H1 (cell line): Measurements from ENCODE around the gene CEACAM16. TPM values are rescaled to one million over a fixed set of nuclear protein-coding genes. Genes with fewer than 3 reads are reported as not detected.

Experiments used
- CTCF ChIA-PET: fragments of 300-600 bp; sonication (Branson Sonifier 250); formaldehyde crosslinking; loops from one replicate; lab custom pipeline; 2021; ENCODE audit not compliant: partially characterized antibody; lab: Charles Lee
- POLR2A ChIA-PET: fragments of 300-600 bp; sonication (Branson Sonifier 250); formaldehyde crosslinking; loops from one replicate; lab custom pipeline; 2021; ENCODE audit warnings: inconsistent platforms; ENCODE audit not compliant: partially characterized antibody; lab: Charles Lee
- DNase-seq, 2 experiments: peaks; one replicate each; pipeline versions ENCODE4 v3.0.0 to v3.0.0-alpha.2; 2010 to 2022; ENCODE audit warnings: low spot score in 2 of 2, low read depth in 1 of 2, mixed read lengths in 1 of 2
- FAIRE-seq: peaks from 2 replicates; lab custom pipeline; 2011; peaks lifted over from hg19 to GRCh38; lab: Jason Lieb, UNC
- H2AFZ ChIP-seq: 2 replicates; pipeline ENCODE4 v1.8.1; 2012; ENCODE audit warnings: low read length, inconsistent platforms
- H2AK5ac ChIP-seq: 2 replicates; pipeline ENCODE4 v1.6.1; 2013; ENCODE audit warnings: low read depth, low read length
- H2BK120ac ChIP-seq: replicated peaks from 2 replicates; pipeline ENCODE3; 2013; ENCODE audit warnings: low read depth, low read length, inconsistent platforms
- H2BK12ac ChIP-seq: 2 replicates; pipeline ENCODE4 v1.6.1; 2013; ENCODE audit warnings: low read depth, low read length
- H2BK15ac ChIP-seq: 2 replicates; pipeline ENCODE4 v1.6.1; 2013; ENCODE audit warnings: low read length
- H2BK20ac ChIP-seq: 2 replicates; pipeline ENCODE4 v1.6.1; 2013; ENCODE audit warnings: low read length
- H2BK5ac ChIP-seq: 2 replicates; pipeline ENCODE4 v1.6.1; 2013; ENCODE audit warnings: low read depth, low read length
- H3K14ac ChIP-seq: 2 replicates; pipeline ENCODE4 v1.6.1; 2013; ENCODE audit warnings: inconsistent platforms; ENCODE audit not compliant: insufficient read length
- H3K18ac ChIP-seq: 2 replicates; pipeline ENCODE4 v1.6.1; 2013; ENCODE audit warnings: low read length; ENCODE audit errors: extremely low read depth
- H3K23ac ChIP-seq: 2 replicates; pipeline ENCODE4 v1.6.1; 2013; ENCODE audit warnings: inconsistent platforms; ENCODE audit not compliant: insufficient read length
- H3K23me2 ChIP-seq: 2 replicates; pipeline ENCODE4 v1.6.1; 2013; ENCODE audit warnings: low read depth, low read length
- H3K27ac ChIP-seq: 2 replicates; pipeline ENCODE4 v1.6.1; 2011; ENCODE audit warnings: low read depth, low read length, inconsistent platforms
- H3K27me3 ChIP-seq, 4 experiments: replicated peaks in 1 of 4; 1 replicate in 1 of 4; 2 replicates in 3 of 4; pipeline versions ENCODE4 v1.6.1 to v1.8.1; 2011 to 2013; ENCODE audit warnings: low read length in 3 of 4, mild to moderate bottlenecking in 3 of 4, inconsistent platforms in 2 of 4, mixed read lengths in 2 of 4, moderate library complexity in 1 of 4; ENCODE audit not compliant: control insufficient read depth in 3 of 4, insufficient read depth in 3 of 4; ENCODE audit errors: extremely low read depth in 1 of 4
- H3K36me3 ChIP-seq, 4 experiments: 2 replicates each; pipeline versions ENCODE4 v1.6.1 to v1.8.1; 2011 to 2013; ENCODE audit warnings: mild to moderate bottlenecking in 4 of 4, low read length in 3 of 4, moderate library complexity in 2 of 4, control low read depth in 1 of 4, inconsistent platforms in 1 of 4; ENCODE audit not compliant: insufficient read depth in 4 of 4, control insufficient read depth in 2 of 4
- H3K4ac ChIP-seq: replicated peaks from 2 replicates; pipeline ENCODE3; 2013; ENCODE audit warnings: low read length, low read depth, mixed read lengths, inconsistent platforms; ENCODE audit not compliant: insufficient read length
- H3K4me1 ChIP-seq, 4 experiments: replicated peaks in 1 of 4; 1 replicate in 1 of 4; 2 replicates in 3 of 4; pipeline versions ENCODE4 v1.6.1 to v1.8.1; 2011 to 2013; ENCODE audit warnings: low read length in 3 of 4, inconsistent platforms in 2 of 4, mixed read lengths in 1 of 4; ENCODE audit not compliant: insufficient read depth in 4 of 4, control insufficient read depth in 3 of 4
- H3K4me2 ChIP-seq, 2 experiments: 2 replicates each; pipeline versions ENCODE4 v1.6.1 to v1.8.1; 2011 to 2013; ENCODE audit warnings: low read depth in 2 of 2, low read length in 2 of 2, control low read depth in 1 of 2, inconsistent platforms in 1 of 2, mild to moderate bottlenecking in 1 of 2; ENCODE audit not compliant: insufficient read depth in 1 of 2
- H3K4me3 ChIP-seq, 4 experiments: fragments of 200-600, 300-600 bp in 1 of 4; sonication (generic), shearing (Covaris generic), sonication (Bioruptor Twin) in 1 of 4; 2 replicates each; pipeline versions ENCODE4 v1.5.1 to v1.8.1; 2011 to 2016; ENCODE audit warnings: low read length in 4 of 4, low read depth in 3 of 4, control low read depth in 2 of 4, inconsistent platforms in 2 of 4, mild to moderate bottlenecking in 2 of 4, mixed read lengths in 1 of 4, moderate library complexity in 1 of 4; ENCODE audit not compliant: insufficient read depth in 2 of 4; ENCODE audit errors: extremely low read depth in 1 of 4
- H3K56ac ChIP-seq: replicated peaks from 2 replicates; pipeline ENCODE3; 2013; ENCODE audit warnings: low read depth, mild to moderate bottlenecking, mixed read lengths, low read length, inconsistent platforms; ENCODE audit not compliant: insufficient read length
- H3K79me1 ChIP-seq: 2 replicates; pipeline ENCODE4 v1.6.1; 2013; ENCODE audit warnings: low read depth, low read length, control low read depth
- H3K79me2 ChIP-seq, 2 experiments: 2 replicates each; pipeline versions ENCODE4 v1.6.1 to v1.8.1; 2012 to 2013; ENCODE audit warnings: low read length in 2 of 2, mild to moderate bottlenecking in 2 of 2, inconsistent platforms in 1 of 2; ENCODE audit not compliant: insufficient read depth in 2 of 2, control insufficient read depth in 1 of 2
- H3K9ac ChIP-seq, 4 experiments: replicated peaks in 1 of 4; 1 replicate in 1 of 4; 2 replicates in 3 of 4; pipeline versions ENCODE4 v1.6.1 to v1.8.1; 2011 to 2013; ENCODE audit warnings: low read depth in 3 of 4, low read length in 3 of 4, control low read depth in 2 of 4, mild to moderate bottlenecking in 2 of 4, moderate library complexity in 2 of 4, inconsistent platforms in 1 of 4; ENCODE audit errors: extremely low read depth in 1 of 4
- H3K9me3 ChIP-seq, 2 experiments: 2 replicates each; pipeline versions ENCODE4 v1.6.1 to v1.8.1; 2012 to 2013; ENCODE audit warnings: mild to moderate bottlenecking in 2 of 2, moderate library complexity in 2 of 2, control low read depth in 1 of 2, inconsistent platforms in 1 of 2, low read depth in 1 of 2, low read length in 1 of 2, mixed read lengths in 1 of 2; ENCODE audit not compliant: insufficient read depth in 2 of 2
- H4K20me1 ChIP-seq, 2 experiments: replicated peaks in 1 of 2; 2 replicates each; pipeline versions ENCODE3 to v1.8.1; 2011 to 2013; ENCODE audit warnings: inconsistent platforms in 2 of 2, low read length in 2 of 2, mild to moderate bottlenecking in 1 of 2; ENCODE audit not compliant: insufficient read depth in 2 of 2, control insufficient read depth in 1 of 2
- H4K5ac ChIP-seq: 2 replicates; pipeline ENCODE4 v1.6.1; 2013; ENCODE audit warnings: low read length, low read depth, mixed read lengths, inconsistent platforms; ENCODE audit not compliant: insufficient read length
- H4K8ac ChIP-seq: 2 replicates; pipeline ENCODE4 v1.8.0; 2013; ENCODE audit warnings: mild to moderate bottlenecking, moderate library complexity, low read length, inconsistent platforms; ENCODE audit not compliant: insufficient read depth; ENCODE audit errors: extremely low read depth
- H4K91ac ChIP-seq: replicated peaks from 2 replicates; pipeline ENCODE3; 2013; ENCODE audit warnings: low read length, mixed read lengths, inconsistent platforms; ENCODE audit not compliant: insufficient read length
- BACH1 ChIP-seq: IDR thresholded peaks from 2 replicates; pipeline ENCODE4 v1.6.1; 2012; ENCODE audit warnings: low read length, improper control_type of control experiment
- BCL11A ChIP-seq, 2 experiments: IDR thresholded peaks; one replicate each; pipeline ENCODE4 v1.6.1; 2011; ENCODE audit warnings: low read depth in 2 of 2, low read length in 2 of 2, mild to moderate bottlenecking in 2 of 2
- CBX5 ChIP-seq: fragments of 300-800, 300-1000 bp; sonication (generic); IDR thresholded peaks from 2 replicates; pipeline ENCODE4 v1.7.1; 2016; ENCODE audit warnings: antibody characterized with exemption, low read length, low read depth
- EGR1 ChIP-seq: IDR thresholded peaks from 2 replicates; pipeline ENCODE4 v1.6.1; 2011; ENCODE audit warnings: low read depth, low read length, borderline replicate concordance
- EP300 ChIP-seq, 2 experiments: IDR thresholded peaks; 1 replicate in 1 of 2; 2 replicates in 1 of 2; pipeline ENCODE4 v1.6.1; 2011 to 2012; ENCODE audit warnings: low read depth in 2 of 2, low read length in 2 of 2, mild to moderate bottlenecking in 2 of 2, borderline replicate concordance in 1 of 2, inconsistent platforms in 1 of 2, moderate library complexity in 1 of 2
- FOSL1 ChIP-seq: IDR thresholded peaks from 2 replicates; pipeline ENCODE4 v1.6.1; 2011; ENCODE audit warnings: mild to moderate bottlenecking, low read depth, low read length, moderate library complexity; ENCODE audit not compliant: insufficient read depth
- GABPA ChIP-seq: IDR thresholded peaks from 2 replicates; pipeline ENCODE4 v1.6.1; 2011; ENCODE audit warnings: mild to moderate bottlenecking, low read length, moderate library complexity, borderline replicate concordance; ENCODE audit not compliant: insufficient read depth
- JUND ChIP-seq: IDR thresholded peaks from 2 replicates; pipeline ENCODE4 v1.6.1; 2011; ENCODE audit warnings: mild to moderate bottlenecking, improper control_type of control experiment, low read length
- KDM1A ChIP-seq: fragments of 200-600, 300-600 bp; sonication (generic); IDR thresholded peaks from 2 replicates; pipeline ENCODE4 v1.7.1; 2016; ENCODE audit warnings: mild to moderate bottlenecking, low read length, borderline replicate concordance
- NRF1 ChIP-seq: IDR thresholded peaks from 2 replicates; pipeline ENCODE4 v1.6.1; 2011; ENCODE audit warnings: mild to moderate bottlenecking, low read depth, low read length, improper control_type of control experiment
- POLR2A ChIP-seq, 2 experiments: IDR thresholded peaks; 1 replicate in 1 of 2; 2 replicates in 1 of 2; pipeline ENCODE4 v1.6.1; 2011; ENCODE audit warnings: low read depth in 2 of 2, low read length in 2 of 2, mild to moderate bottlenecking in 2 of 2; ENCODE audit errors: control extremely low read depth in 1 of 2
- SP2 ChIP-seq: IDR thresholded peaks from 2 replicates; pipeline ENCODE4 v1.6.1; 2012; ENCODE audit warnings: mild to moderate bottlenecking, low read length, inconsistent platforms
- TEAD4 ChIP-seq: IDR thresholded peaks from 2 replicates; pipeline ENCODE4 v1.6.1; 2012; ENCODE audit warnings: low read depth, low read length, inconsistent platforms, mixed read lengths
- WGBS, 2 experiments: shearing (Covaris generic) in 1 of 2; methylation state at CpG; one replicate each; pipeline versions ENCODE4 v1.1.6 to v1.1.7; 2013 to 2015; ENCODE audit warnings: low lambda C conversion rate in 2 of 2, mixed read lengths in 2 of 2, inconsistent platforms in 1 of 2, low coverage in 1 of 2, missing lambda C conversion rate in 1 of 2; ENCODE audit not compliant: insufficient replicate concordance in 2 of 2, insufficient coverage in 1 of 2, insufficient read length in 1 of 2; ENCODE audit errors: extremely low coverage in 1 of 2, missing lambda C conversion rate in 1 of 2; 5-methylcytosine and 5-hydroxymethylcytosine counted together
- polyA plus RNA-seq, 7 experiments: library from polyadenylated mRNA; depleted of rRNA in 3 of 7; stranded (reverse) in 5 of 7; unstranded in 2 of 7; fragments of >200 nt in 5 of 7; fragments of 200-250 nt in 2 of 7; gene quantifications; 1 replicate in 5 of 7; 2 replicates in 1 of 7; 4 replicates in 1 of 7; pipeline versions ENCODE4 v1.2.1 to v1.2.3, GENCODE V29; 2011 to 2013; ENCODE audit warnings: missing spikeins in 2 of 7, mixed read lengths in 2 of 7
- total RNA-seq: library from RNA; stranded (reverse); fragmentation: NEBNext Ultra II Directional; extraction: Animal tissue kit (Norgen Biotek cat#: 25700); gene quantifications from 2 replicates; pipeline ENCODE4 v1.2.1, GENCODE V29; 2021
- TF ChIP-seq, protein P1 (sequence below): IDR thresholded peaks from 2 replicates; pipeline ENCODE4 v1.6.1; 2012; ENCODE audit warnings: inconsistent platforms

CEACAM16 gene
- total and polyA plus RNA-seq, 2 of the 8 experiments (the other 6 are each of a cell fraction or from before 2014, with no cell fraction given): not detected

DNA sequence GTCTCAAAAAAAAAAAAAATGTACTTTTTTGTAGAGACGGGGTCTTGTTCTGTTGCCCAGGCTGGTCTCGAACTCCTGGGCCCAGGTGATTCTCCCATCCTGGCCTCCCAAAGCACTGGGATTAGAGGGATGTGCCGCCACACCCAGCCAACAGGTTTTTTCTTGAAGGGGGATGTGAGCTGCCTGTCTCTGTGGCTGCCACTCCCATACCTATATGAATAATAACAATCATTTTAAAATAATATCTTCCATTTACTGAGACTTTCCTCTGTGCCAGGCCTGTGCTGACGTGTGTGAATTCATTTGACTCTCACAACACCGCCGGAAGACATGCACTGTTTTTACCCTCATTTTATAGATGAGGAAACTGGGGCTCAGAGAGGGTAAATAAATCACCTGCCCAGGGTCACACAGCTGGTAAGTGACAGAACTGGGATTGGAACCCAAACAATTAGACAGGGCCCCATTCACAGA is 42.3 kb downstream of the CEACAM16 start:
- no peak overlapping the region for H2AK5ac ChIP-seq
- no peak overlapping the region for H2AFZ ChIP-seq
- H3K56ac ChIP-seq: no peak overlapping the region
- H2BK5ac ChIP-seq: no peak overlapping the region
- no peaks in the 10 kb centered on the region for H3K79me1 ChIP-seq
- no peak overlapping the region for H3K18ac ChIP-seq
- no peak overlapping the region for H2BK12ac ChIP-seq
- H3K4ac ChIP-seq: peak overlapping the region; percentile 89
- ChIA-PET POLR2A (no interaction called here), CTCF (interaction anchor here (0.6 to 9.4 kb wide), 9 partner anchors 9 to 508 kb away, joined by 3 to 91 read pairs (median 6); no protein-coding TSS in a partner anchor)
- no peak for FAIRE-seq
- H4K20me1 ChIP-seq: no peaks in the 10 kb centered on the region
- no peaks in the 10 kb centered on the region for H3K9me3 ChIP-seq
- H3K27me3 ChIP-seq: peaks cover 1 to 14% (median 9%) of the 10 kb centered on the region in 4 experiments
- H3K27ac ChIP-seq: no peak overlapping the region
- H3K4me2 ChIP-seq: no peak overlapping the region
- no peak overlapping the region for H4K8ac ChIP-seq
- no peaks in the 10 kb centered on the region for H3K36me3 ChIP-seq
- H3K4me1 ChIP-seq: peaks cover 0 to 4% (median 2%) of the 10 kb centered on the region in 4 experiments; a peak in 4 of 7 replicates
- no peak overlapping the region for H4K5ac ChIP-seq
- no peak for DNase-seq
- no peak overlapping the region for H3K9ac ChIP-seq
- WGBS, 2 experiments: 73% methylated on average over 6 of the region's 6 CpGs; no CpG with 5 or more reads in 1 of the 2 experiments
- no peak overlapping the region for H2BK120ac ChIP-seq
- H3K23me2 ChIP-seq: peaks cover under 1% of the 10 kb centered on the region; the same call in 1 of the 2 replicates
- no peaks in the 10 kb centered on the region for H3K79me2 ChIP-seq
- H3K23ac ChIP-seq: no peak overlapping the region
- H3K14ac ChIP-seq: no peak overlapping the region
- no peak overlapping the region for H2BK20ac ChIP-seq
- H3K4me3 ChIP-seq: no peak overlapping the region
- no peak overlapping the region for H2BK15ac ChIP-seq
- no peak overlapping the region for H4K91ac ChIP-seq
- TF ChIP-seq, protein P1, sequence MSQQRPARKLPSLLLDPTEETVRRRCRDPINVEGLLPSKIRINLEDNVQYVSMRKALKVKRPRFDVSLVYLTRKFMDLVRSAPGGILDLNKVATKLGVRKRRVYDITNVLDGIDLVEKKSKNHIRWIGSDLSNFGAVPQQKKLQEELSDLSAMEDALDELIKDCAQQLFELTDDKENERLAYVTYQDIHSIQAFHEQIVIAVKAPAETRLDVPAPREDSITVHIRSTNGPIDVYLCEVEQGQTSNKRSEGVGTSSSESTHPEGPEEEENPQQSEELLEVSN: no peak
- TF ChIP-seq EGR1 (no peak), CBX5 (no peak), KDM1A (no peak), TEAD4 (no peak), SP2 (no peak), BACH1 (no peak), GABPA (no peak), FOSL1 (no peak), EP300 (IDR thresholded peaks at IDR 0.05; ENCODE audit: borderline replicate concordance in 1 of 2, low read depth in 2 of 2, low read length in 2 of 2) (no peak), POLR2A (IDR thresholded peaks at IDR 0.05; ENCODE audit: control extremely low read depth in 1 of 2, low read depth in 2 of 2, low read length in 2 of 2) (no peak), BCL11A (IDR thresholded peaks at IDR 0.05; ENCODE audit: low read depth in 2 of 2, low read length in 2 of 2) (no peak), NRF1 (no peak), JUND (no peak)
